Measurements from ENCODE around the gene OR2C3.
A peak's percentile ranks its signal among the peaks of the same experiment; 100 is the strongest.

Gene OR2C3

GRCh38 chr1:247542811-247543210, 6.6 kb upstream of the OR2C3 start:
- no peak overlapping the region for H2BK120ac ChIP-seq (ENCODE audit: insufficient read depth, low read length, poor library complexity)
- no peaks in the 10 kb centered on the region for H3K9me3 ChIP-seq (ENCODE audit: insufficient read depth, low read depth, low read length)
- no peak overlapping the region for H3K23ac ChIP-seq (ENCODE audit: low read length)
- no peak overlapping the region for H3K4ac ChIP-seq (ENCODE audit: low read depth, low read length)
- no peak for DNase-seq
- H2BK5ac ChIP-seq (ENCODE audit: low read depth, low read length, poor library complexity): no peak overlapping the region
- H3K36me3 ChIP-seq (ENCODE audit: control insufficient read depth in 1 of 2, insufficient read depth in 2 of 2, low read length in 2 of 2): no peaks in the 10 kb centered on the region
- no peak overlapping the region for H3K9ac ChIP-seq (ENCODE audit: low read length)
- no peak overlapping the region for H2BK12ac ChIP-seq (ENCODE audit: low read length)
- no peak overlapping the region for H2AFZ ChIP-seq (ENCODE audit: insufficient read depth, low read length, poor library complexity)
- H4K8ac ChIP-seq (ENCODE audit: low read depth, low read length): no peak overlapping the region
- H3K79me1 ChIP-seq (ENCODE audit: low read length): no peaks in the 10 kb centered on the region
- H4K12ac ChIP-seq (ENCODE audit: low read depth, low read length): no peak overlapping the region
- no peak overlapping the region for H3K18ac ChIP-seq (ENCODE audit: low read length)
- H3K4me2 ChIP-seq (ENCODE audit: low read length): no peak overlapping the region
- no CpG with 5 or more reads among the region's 3 CpGs for WGBS (ENCODE audit: extremely low coverage, insufficient coverage, insufficient read length)
- no peak overlapping the region for H3K27ac ChIP-seq (ENCODE audit: low read depth, low read length)
- H3K4me3 ChIP-seq (ENCODE audit: low read depth, low read length): no peak overlapping the region
- no peaks in the 10 kb centered on the region for H3K27me3 ChIP-seq (ENCODE audit: insufficient read depth, low read length)
- no peaks in the 10 kb centered on the region for H3K4me1 ChIP-seq (ENCODE audit: control insufficient read depth in 1 of 2, insufficient read depth in 2 of 2, low read length in 2 of 2)
- H3K79me2 ChIP-seq (ENCODE audit: control insufficient read depth, insufficient read depth, low read length, poor library complexity): no peaks in the 10 kb centered on the region
- no peak overlapping the region for H3K14ac ChIP-seq (ENCODE audit: low read length)
- H4K91ac ChIP-seq (ENCODE audit: low read depth, low read length): no peak overlapping the region
- no peak overlapping the region for H2AK5ac ChIP-seq (ENCODE audit: low read length)

- no peak overlapping the region for H2AFZ ChIP-seq (ENCODE audit: insufficient read depth, low read length, poor library complexity)
- no peak overlapping the region for H3K4ac ChIP-seq (ENCODE audit: low read depth, low read length)
- WGBS (ENCODE audit: extremely low coverage, insufficient coverage, insufficient read length): no CpG with 5 or more reads among the region's 7 CpGs
- H3K4me2 ChIP-seq (ENCODE audit: low read length): no peak overlapping the region
- H3K27me3 ChIP-seq (ENCODE audit: insufficient read depth, low read length): no peaks in the 10 kb centered on the region
- H4K12ac ChIP-seq (ENCODE audit: low read depth, low read length): no peak overlapping the region
- no peak for DNase-seq
- H3K36me3 ChIP-seq (ENCODE audit: control insufficient read depth in 1 of 2, insufficient read depth in 2 of 2, low read length in 2 of 2): no peaks in the 10 kb centered on the region
- no peak overlapping the region for H2AK5ac ChIP-seq (ENCODE audit: low read length)
- H3K23ac ChIP-seq (ENCODE audit: low read length): no peak overlapping the region
- no peak overlapping the region for H3K14ac ChIP-seq (ENCODE audit: low read length)
- H3K4me3 ChIP-seq (ENCODE audit: low read depth, low read length): no peak overlapping the region
- H2BK12ac ChIP-seq (ENCODE audit: low read length): no peak overlapping the region
- H3K4me1 ChIP-seq (ENCODE audit: control insufficient read depth in 1 of 2, insufficient read depth in 2 of 2, low read length in 2 of 2): no peaks in the 10 kb centered on the region
- no peaks in the 10 kb centered on the region for H3K79me1 ChIP-seq (ENCODE audit: low read length)
- H2BK120ac ChIP-seq (ENCODE audit: insufficient read depth, low read length, poor library complexity): no peak overlapping the region
- H2BK5ac ChIP-seq (ENCODE audit: low read depth, low read length, poor library complexity): no peak overlapping the region
- H3K27ac ChIP-seq (ENCODE audit: low read depth, low read length): no peak overlapping the region
- no peak overlapping the region for H4K91ac ChIP-seq (ENCODE audit: low read depth, low read length)
- no peak overlapping the region for H3K18ac ChIP-seq (ENCODE audit: low read length)
- H3K79me2 ChIP-seq (ENCODE audit: control insufficient read depth, insufficient read depth, low read length, poor library complexity): no peaks in the 10 kb centered on the region
- H3K9ac ChIP-seq (ENCODE audit: low read length): no peak overlapping the region
- no peaks in the 10 kb centered on the region for H3K9me3 ChIP-seq (ENCODE audit: insufficient read depth, low read depth, low read length)
- no peak overlapping the region for H4K8ac ChIP-seq (ENCODE audit: low read depth, low read length)
Observed at GRCh38 chr1:247540581-247540980, 4.3 kb upstream of the OR2C3 start.

- H3K9me3 ChIP-seq (ENCODE audit: insufficient read depth, low read depth, low read length): no peaks in the 10 kb centered on the region
- H3K27me3 ChIP-seq (ENCODE audit: insufficient read depth, low read length): no peaks in the 10 kb centered on the region
- no peak overlapping the region for H3K4ac ChIP-seq (ENCODE audit: low read depth, low read length)
- H3K18ac ChIP-seq (ENCODE audit: low read length): no peak overlapping the region
- H2AFZ ChIP-seq (ENCODE audit: insufficient read depth, low read length, poor library complexity): no peak overlapping the region
- H4K8ac ChIP-seq (ENCODE audit: low read depth, low read length): no peak overlapping the region
- no peak overlapping the region for H3K14ac ChIP-seq (ENCODE audit: low read length)
- peaks cover 0 to 2% of the 10 kb centered on the region in 2 experiments for H3K4me1 ChIP-seq (ENCODE audit: control insufficient read depth in 1 of 2, insufficient read depth in 2 of 2, low read length in 2 of 2)
- H3K36me3 ChIP-seq (ENCODE audit: control insufficient read depth in 1 of 2, insufficient read depth in 2 of 2, low read length in 2 of 2): no peaks in the 10 kb centered on the region
- H3K79me1 ChIP-seq (ENCODE audit: low read length): peaks cover 3% of the 10 kb centered on the region
- no CpG with 5 or more reads among the region's 6 CpGs for WGBS (ENCODE audit: extremely low coverage, insufficient coverage, insufficient read length)
- H3K4me3 ChIP-seq (ENCODE audit: low read depth, low read length): no peak overlapping the region
- no peak overlapping the region for H3K9ac ChIP-seq (ENCODE audit: low read length)
- H4K91ac ChIP-seq (ENCODE audit: low read depth, low read length): no peak overlapping the region
- H3K79me2 ChIP-seq (ENCODE audit: control insufficient read depth, insufficient read depth, low read length, poor library complexity): no peaks in the 10 kb centered on the region
- H2BK12ac ChIP-seq (ENCODE audit: low read length): no peak overlapping the region
- H4K12ac ChIP-seq (ENCODE audit: low read depth, low read length): no peak overlapping the region
- H3K27ac ChIP-seq (ENCODE audit: low read depth, low read length): no peak overlapping the region
- H3K23ac ChIP-seq (ENCODE audit: low read length): no peak overlapping the region
- H3K4me2 ChIP-seq (ENCODE audit: low read length): no peak overlapping the region
- H2BK5ac ChIP-seq (ENCODE audit: low read depth, low read length, poor library complexity): no peak overlapping the region
- no peak overlapping the region for H2AK5ac ChIP-seq (ENCODE audit: low read length)
- no peak for DNase-seq
- H2BK120ac ChIP-seq (ENCODE audit: insufficient read depth, low read length, poor library complexity): no peak overlapping the region
Observed at GRCh38 chr1:247539215-247539614, 3.0 kb upstream of the OR2C3 start.

- H3K79me2 ChIP-seq (ENCODE audit: control insufficient read depth, insufficient read depth, low read length, poor library complexity): no peaks in the 10 kb centered on the region
- H4K91ac ChIP-seq (ENCODE audit: low read depth, low read length): no peak overlapping the region
- H2AK5ac ChIP-seq (ENCODE audit: low read length): no peak overlapping the region
- no peak overlapping the region for H3K23ac ChIP-seq (ENCODE audit: low read length)
- no peak overlapping the region for H2BK12ac ChIP-seq (ENCODE audit: low read length)
- no peak overlapping the region for H3K4me3 ChIP-seq (ENCODE audit: low read depth, low read length)
- no peak overlapping the region for H4K8ac ChIP-seq (ENCODE audit: low read depth, low read length)
- H3K79me1 ChIP-seq (ENCODE audit: low read length): peaks cover 3% of the 10 kb centered on the region
- no peak overlapping the region for H2BK5ac ChIP-seq (ENCODE audit: low read depth, low read length, poor library complexity)
- H4K12ac ChIP-seq (ENCODE audit: low read depth, low read length): no peak overlapping the region
- peak; percentile 93 for DNase-seq
- H3K4ac ChIP-seq (ENCODE audit: low read depth, low read length): no peak overlapping the region
- no peaks in the 10 kb centered on the region for H3K27me3 ChIP-seq (ENCODE audit: insufficient read depth, low read length)
- no CpG with 5 or more reads among the region's 5 CpGs for WGBS (ENCODE audit: extremely low coverage, insufficient coverage, insufficient read length)
- H3K36me3 ChIP-seq (ENCODE audit: control insufficient read depth in 1 of 2, insufficient read depth in 2 of 2, low read length in 2 of 2): no peaks in the 10 kb centered on the region
- no peak overlapping the region for H3K27ac ChIP-seq (ENCODE audit: low read depth, low read length)
- H3K9me3 ChIP-seq (ENCODE audit: insufficient read depth, low read depth, low read length): no peaks in the 10 kb centered on the region
- no peak overlapping the region for H3K18ac ChIP-seq (ENCODE audit: low read length)
- H2BK120ac ChIP-seq (ENCODE audit: insufficient read depth, low read length, poor library complexity): no peak overlapping the region
- H3K9ac ChIP-seq (ENCODE audit: low read length): no peak overlapping the region
- H3K14ac ChIP-seq (ENCODE audit: low read length): no peak overlapping the region
- peaks cover 0 to 2% of the 10 kb centered on the region in 2 experiments for H3K4me1 ChIP-seq (ENCODE audit: control insufficient read depth in 1 of 2, insufficient read depth in 2 of 2, low read length in 2 of 2)
- no peak overlapping the region for H2AFZ ChIP-seq (ENCODE audit: insufficient read depth, low read length, poor library complexity)
- no peak overlapping the region for H3K4me2 ChIP-seq (ENCODE audit: low read length)
Observed at GRCh38 chr1:247538561-247538960, 2.3 kb upstream of the OR2C3 start.
